ENCODE results near the gene SPPL3. TPM values are rescaled to one million over a fixed set of nuclear protein-coding genes. Genes with fewer than 3 reads are reported as not detected.

The SPPL3 gene
- total and polyA plus RNA-seq, 8 donors: 7.0 to 25.7 (median 13.8) TPM

DNA sequence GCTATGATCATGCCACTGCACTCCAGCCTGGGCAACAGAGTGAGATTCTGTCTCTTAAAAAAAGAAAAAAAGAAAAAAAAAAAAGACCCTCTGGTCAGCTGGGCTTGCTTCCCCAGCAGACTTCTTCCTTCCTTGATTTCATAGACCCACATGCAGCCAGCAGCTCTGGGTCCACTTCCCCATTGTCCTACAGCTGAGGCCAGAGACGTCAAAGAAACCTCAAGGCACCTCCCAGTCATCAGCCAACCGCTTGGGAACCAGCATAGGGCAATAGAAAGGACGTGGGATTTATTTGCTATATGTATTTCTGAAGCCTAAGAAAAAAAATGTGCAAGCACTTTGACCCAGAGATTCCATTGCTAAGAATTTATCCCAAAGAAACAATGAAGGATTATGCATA is 35.4 kb upstream of the SPPL3 start:
- Histone ChIP-seq H3K27ac (no peak overlapping the region), H3K9me3 (no peaks in the 10 kb centered on the region), H3K4me3 (no peak overlapping the region), H3K27me3 (no peaks in the 10 kb centered on the region), H3K36me3 (no peaks in the 10 kb centered on the region), H3K4me1 (no peaks in the 10 kb centered on the region)
- FAIRE-seq (no peak), ATAC-seq (peak in 3 of 4 donors; percentile 33 to 80 (median 79)), DNase-seq (peak in 1 of 6 donors; percentile 62)
- no peak for TF ChIP-seq CTCF (IDR thresholded peaks at IDR 0.05)
- intact Hi-C loops (cut with DNase I): no loop called here
- WGBS, 2 donors: 66 to 75% methylated on average over 3 of the region's 3 CpGs

DNA sequence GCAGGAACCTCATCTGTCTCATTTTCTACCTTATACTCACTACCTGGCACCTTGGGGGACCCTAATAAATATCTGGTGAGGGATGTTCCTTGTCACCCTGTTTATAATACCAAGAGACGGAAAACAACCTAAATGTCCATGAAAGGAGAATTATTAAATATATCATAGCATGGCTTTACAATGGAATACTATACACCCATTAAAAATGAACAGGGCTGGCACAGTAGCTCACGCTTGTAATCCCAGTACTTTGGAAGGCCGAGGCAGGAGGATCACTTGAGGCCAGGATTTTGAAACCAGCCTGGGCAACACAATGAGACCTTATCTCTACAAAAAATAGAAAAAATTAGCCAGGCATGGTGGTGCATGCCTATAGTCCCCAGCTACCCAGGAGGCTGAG is 34.3 kb upstream of the SPPL3 start:
- Histone ChIP-seq H3K4me3 (no peak overlapping the region), H3K36me3 (no peaks in the 10 kb centered on the region), H3K27me3 (no peaks in the 10 kb centered on the region), H3K9me3 (no peaks in the 10 kb centered on the region), H3K4me1 (no peaks in the 10 kb centered on the region), H3K27ac (no peak overlapping the region)
- ATAC-seq (no peak), DNase-seq (no peak), FAIRE-seq (no peak)
- WGBS, 2 donors: 80 to 94% methylated on average over 3 of the region's 3 CpGs
- intact Hi-C loops (cut with DNase I): no loop called here
- TF ChIP-seq CTCF (IDR thresholded peaks at IDR 0.05): no peak

DNA sequence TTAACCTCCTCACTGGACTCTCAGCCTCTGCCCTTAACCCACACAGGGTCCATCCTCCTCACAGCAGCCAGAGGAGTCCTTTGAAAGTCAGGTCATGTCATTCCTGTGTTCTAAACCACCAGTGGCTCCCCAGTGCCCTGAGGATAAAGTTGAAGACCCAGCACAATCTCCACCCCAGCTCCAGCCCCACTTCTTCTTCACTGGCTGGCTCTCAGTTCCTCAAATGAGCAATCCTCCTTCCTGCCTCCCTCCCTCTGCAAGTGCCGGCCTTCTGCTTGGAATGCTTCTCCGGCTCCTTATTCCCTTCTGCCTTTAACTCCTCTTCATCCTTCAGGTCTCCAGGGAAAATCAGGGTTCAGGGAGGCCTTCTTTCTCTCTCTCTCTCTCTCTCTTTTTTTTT is 32.0 kb upstream of the SPPL3 start:
- peak in 2 of 4 donors; percentile 56 to 71 for ATAC-seq

GRCh38 chr12:120933786-120934185 is 29.6 kb upstream of the SPPL3 start:
- intact Hi-C loops (cut with DNase I): no loop called here
- no peak for DNase-seq
- Histone ChIP-seq H3K9me3 (no peaks in the 10 kb centered on the region), H3K4me1 (no peaks in the 10 kb centered on the region), H3K36me3 (no peaks in the 10 kb centered on the region), H3K27me3 (no peaks in the 10 kb centered on the region), H3K27ac (no peak overlapping the region), H3K4me3 (no peak overlapping the region)
- ATAC-seq: no peak
- no peak for TF ChIP-seq CTCF (IDR thresholded peaks at IDR 0.05)
- no peak for FAIRE-seq
- 86 to 87% methylated on average over 6 of the region's 6 CpGs for WGBS, 2 donors

More for the DNA sequence above, 32.0 kb upstream of the SPPL3 start:
- H3K27me3 ChIP-seq: no peaks in the 10 kb centered on the region
- no peak overlapping the region for H3K4me3 ChIP-seq
- no peaks in the 10 kb centered on the region for H3K9me3 ChIP-seq
- DNase-seq (no peak), FAIRE-seq (no peak)
- 63 to 82% methylated on average over 2 of the region's 2 CpGs for WGBS, 2 donors
- intact Hi-C loops (cut with DNase I): no loop called here
- TF ChIP-seq CTCF (IDR thresholded peaks at IDR 0.05): no peak
- H3K36me3 ChIP-seq: no peaks in the 10 kb centered on the region
- H3K4me1 ChIP-seq: no peaks in the 10 kb centered on the region
- H3K27ac ChIP-seq: peak overlapping the region in 1 of 4 donors; percentile 19

GRCh38 chr12:120932956-120933526 is 28.9 kb upstream of the SPPL3 start:
- no peak for TF ChIP-seq CTCF (IDR thresholded peaks at IDR 0.05)
- Histone ChIP-seq H3K4me3 (no peak overlapping the region), H3K27me3 (no peaks in the 10 kb centered on the region), H3K36me3 (no peaks in the 10 kb centered on the region), H3K4me1 (no peaks in the 10 kb centered on the region), H3K9me3 (no peaks in the 10 kb centered on the region), H3K27ac (no peak overlapping the region)
- ATAC-seq: no peak
- 81 to 82% methylated on average over 9 of the region's 9 CpGs for WGBS, 2 donors
- intact Hi-C loops (cut with DNase I): no loop called here
- no peak for FAIRE-seq
- DNase-seq: no peak

All from pancreas (tissue), 10 donors.